Muscle of back (tissue), 11 donors: ENCODE data around the gene NHSL1. TPM values are rescaled to one million over a fixed set of nuclear protein-coding genes. Genes with fewer than 3 reads are reported as not detected.
A peak's percentile ranks its signal among the peaks of the same experiment; 100 is the strongest.

ENCODE experiments used
- DNase-seq, 3 donors: peaks; one replicate each; pipeline versions ENCODE4 v3.0.0 to v3.0.0-alpha.2; 2013
- polyA plus RNA-seq, 10 donors: library from polyadenylated mRNA; unstranded; fragments of 120-200 nt; gene quantifications; one replicate each; pipeline ENCODE4 v1.2.1, GENCODE V29; 2013; ENCODE audit not compliant: insufficient read length in 10 of 10

NHSL1 gene
- polyA plus RNA-seq, 10 donors: 20.1 to 34.1 (median 23.9) TPM

DNA sequence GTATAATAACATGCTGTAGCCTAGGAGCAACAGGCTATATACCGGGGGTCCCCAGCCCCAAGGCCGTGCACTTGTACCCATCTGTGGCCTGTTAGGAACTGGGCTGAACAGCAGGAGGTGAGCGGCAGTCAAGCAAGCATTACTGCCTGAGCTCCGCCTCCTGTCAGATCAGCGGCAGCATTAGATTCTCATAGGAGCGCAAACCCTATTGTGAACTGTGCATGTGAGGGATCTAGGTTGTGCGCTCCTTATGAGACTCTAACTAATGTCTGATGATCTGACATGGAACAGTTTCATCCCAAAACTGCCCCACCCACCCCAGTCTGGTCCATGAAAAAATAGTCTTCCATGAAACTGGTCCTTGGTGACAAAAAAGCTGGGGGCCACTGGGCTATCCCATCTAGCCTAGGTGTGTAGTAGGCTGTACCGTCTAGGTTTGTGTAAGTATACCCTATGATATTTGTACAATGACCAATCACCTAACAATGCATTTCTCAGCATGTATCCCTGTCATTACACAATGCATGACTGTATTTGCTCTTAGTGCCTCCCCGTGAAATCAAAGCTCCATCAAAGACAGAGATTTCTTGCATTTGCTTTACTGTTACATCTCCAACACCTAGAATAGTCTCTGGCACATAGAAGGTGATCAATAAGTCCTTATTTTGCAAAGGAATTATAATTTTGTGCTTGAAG, 30.8 kb downstream of the NHSL1 start:
- DNase-seq: no peak

DNA sequence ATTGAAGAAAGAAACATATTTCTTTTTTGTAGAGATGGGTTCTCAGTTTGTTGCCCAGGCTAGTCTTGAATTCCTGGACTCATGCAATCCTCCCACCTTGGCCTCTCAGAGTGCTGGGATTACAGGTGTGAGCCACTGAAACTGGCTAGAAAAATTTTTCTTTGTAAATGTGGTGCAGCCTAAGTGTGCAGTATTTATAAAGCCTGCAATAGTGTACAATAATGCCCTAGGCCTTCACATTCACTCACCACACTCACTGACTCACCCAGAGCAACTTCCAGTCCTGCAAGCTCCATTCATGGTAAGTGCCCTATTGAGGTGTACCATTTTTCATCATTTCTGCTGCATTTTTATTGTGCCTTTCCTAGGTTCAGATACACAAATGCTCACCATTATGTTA, 31.4 kb downstream of the NHSL1 start:
- no peak for DNase-seq

DNA sequence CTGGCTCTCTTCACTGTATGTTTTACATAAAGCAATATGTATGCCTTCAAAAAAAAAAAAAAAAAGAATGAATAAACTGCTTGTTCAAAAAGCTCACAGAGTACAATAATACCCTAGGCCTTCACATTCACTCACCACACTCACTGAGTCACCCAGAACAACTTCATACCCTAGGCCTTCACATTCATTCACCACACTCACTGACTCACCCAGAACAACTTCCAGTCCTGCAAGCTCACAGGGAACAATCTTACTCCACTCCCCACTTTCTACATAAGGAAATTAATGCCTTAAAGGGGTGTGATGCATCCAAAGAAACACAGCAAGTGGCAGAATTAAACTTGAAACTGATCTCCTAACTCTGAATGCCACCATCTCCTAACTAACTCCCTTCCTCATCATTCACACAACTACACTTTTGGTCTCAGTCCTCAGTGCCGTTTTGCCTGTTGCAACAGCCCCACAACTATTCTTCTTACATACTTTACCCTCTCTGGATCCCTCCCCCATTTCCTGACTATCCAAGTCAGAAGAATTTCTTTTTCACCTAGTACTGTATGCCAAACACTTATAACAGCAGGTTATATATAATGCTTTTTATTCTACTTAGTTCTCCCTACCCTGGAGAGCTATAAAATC, 34.2 kb downstream of the NHSL1 start:
- DNase-seq: peak in 1 of 3 donors; percentile 88

DNA sequence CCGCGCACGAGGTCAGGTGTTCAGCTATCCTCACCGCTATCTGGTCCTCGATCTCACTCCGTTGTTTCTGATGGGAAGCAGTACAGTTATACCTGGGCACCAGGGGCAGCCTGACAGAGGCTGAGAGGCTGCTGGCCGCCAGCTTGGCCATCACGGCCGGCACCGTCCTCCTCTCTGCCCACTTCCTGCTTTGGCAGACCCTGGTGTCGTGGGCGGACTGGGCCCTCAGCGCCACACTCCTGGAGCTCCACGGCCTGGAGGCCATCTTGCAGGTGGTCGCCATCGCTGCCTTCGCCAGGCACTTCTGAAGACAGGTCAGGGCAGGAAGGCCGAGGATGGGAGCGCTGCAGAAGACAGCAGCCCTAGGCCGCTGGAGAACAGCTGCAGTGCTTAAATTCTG, 35.2 kb downstream of the NHSL1 start:
- no peak for DNase-seq

DNA sequence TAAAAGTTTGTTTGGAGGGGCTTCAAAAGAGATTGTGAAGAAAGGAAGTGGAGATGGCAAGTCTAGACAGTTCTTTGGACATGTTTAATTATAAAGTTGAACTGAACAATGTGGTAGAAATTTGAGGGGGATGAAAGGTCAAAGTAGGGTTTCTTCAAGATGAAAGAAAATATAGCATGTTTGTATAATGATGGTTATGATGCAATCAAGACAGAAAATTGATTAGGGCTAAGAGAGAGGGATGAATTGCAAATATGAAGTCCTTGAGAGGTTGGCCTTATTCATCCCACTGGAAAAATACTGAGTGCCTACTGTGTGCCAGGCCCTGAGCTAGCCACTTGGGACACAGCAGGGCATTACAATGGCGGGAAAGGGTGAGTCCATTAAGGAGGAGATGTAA, 37.6 kb downstream of the NHSL1 start:
- DNase-seq: no peak

DNA sequence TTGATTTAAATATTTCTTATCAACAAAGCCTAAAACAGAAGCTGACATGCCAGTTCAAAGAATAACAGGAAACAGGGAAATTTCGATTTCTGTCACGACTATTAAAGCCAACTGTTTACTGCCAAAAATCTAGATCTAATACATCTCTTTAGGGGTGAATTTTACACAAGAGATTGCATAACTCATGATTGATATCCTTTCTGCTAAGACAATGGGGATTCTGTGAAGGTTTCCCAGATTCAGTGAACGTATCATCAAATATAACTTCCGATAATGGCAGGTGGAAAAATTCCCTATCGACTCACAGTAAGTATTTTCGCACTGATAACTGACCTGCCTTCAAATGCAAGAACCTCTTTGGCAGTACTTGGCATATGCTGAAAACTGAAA, 42.9 kb downstream of the NHSL1 start:
- DNase-seq: no peak

DNA sequence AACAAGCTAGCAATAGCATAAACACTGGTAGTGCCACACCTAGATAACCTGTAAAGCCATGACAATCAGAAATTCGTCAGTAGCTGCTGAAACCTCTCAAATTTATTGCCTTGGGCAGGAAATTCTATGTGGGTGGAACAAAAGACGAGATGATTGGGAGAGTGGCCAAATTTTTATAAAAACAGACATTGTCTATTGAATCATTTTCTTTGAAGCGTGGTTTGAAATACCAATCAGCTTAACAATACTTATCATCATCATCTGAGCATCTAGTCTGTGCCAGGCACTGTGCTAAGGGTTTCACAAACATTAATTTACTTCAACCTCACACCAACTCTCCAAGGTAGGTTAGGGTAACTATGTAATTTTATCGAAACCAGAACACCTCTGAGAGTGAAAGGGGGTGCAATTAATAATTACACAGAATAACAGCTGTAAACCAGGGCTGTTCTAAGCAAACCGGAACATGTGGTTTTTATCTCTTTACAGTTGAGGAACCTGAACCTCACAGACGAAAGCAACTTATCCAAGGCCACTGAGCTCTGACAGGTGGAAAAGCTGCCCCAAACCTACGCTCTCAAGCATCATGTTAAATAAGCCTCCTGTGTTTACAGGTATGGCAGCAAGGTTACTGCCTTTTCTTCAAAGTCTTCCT, 43.4 kb downstream of the NHSL1 start:
- DNase-seq: no peak

DNA sequence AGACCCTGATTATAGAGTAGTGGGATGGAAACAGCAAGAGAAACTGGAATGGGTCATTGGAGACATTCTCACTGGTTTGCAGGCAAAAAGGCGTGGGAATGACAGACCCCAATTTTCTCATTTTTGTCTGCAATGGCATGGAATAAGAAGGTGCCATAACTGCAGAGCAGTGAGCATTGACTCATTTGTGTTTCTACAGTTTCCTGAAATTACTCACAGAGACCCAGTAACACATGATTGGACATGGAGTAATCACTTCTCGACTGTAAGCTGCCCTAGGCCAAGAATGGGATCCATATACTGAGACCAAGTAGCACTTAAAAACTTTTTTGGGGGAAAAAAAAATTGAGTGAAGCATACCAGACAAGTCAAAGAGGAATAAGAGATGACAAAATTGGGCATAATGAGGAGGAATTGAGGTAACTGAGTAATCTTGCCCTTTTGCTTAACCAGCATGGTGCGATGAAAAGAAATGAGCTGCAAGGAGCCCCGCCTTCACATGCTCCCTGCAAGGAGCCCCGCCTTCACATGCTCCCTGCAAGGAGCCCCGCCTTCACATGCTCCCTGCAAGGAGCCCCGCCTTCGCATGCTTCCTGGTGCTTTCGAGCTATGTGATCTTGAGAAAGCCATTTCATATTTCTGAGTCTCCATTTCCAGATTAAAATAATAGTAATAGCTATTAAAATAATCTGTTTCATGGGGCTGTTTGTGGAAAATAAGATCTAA, 44.1 kb downstream of the NHSL1 start:
- DNase-seq: no peak

DNA sequence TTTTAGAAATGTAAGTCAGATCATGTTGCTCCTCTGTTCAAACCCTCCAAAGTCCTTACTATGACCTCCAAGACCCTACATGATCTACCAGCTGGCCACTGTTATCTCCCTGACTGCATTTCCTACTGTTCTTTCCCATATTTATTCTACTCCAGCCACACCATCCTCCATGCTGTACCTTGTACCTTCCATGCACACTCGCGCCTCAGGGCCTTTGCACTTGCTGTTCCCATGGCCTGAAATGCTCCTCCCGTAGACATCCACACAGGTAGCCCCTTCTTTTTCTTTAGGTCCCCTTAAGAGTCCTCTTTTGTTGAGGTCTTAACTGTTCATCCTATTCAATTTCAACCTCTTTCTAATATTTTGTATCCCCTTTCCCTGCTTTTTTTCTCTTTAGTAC, 48.3 kb downstream of the NHSL1 start:
- DNase-seq: no peak

DNA sequence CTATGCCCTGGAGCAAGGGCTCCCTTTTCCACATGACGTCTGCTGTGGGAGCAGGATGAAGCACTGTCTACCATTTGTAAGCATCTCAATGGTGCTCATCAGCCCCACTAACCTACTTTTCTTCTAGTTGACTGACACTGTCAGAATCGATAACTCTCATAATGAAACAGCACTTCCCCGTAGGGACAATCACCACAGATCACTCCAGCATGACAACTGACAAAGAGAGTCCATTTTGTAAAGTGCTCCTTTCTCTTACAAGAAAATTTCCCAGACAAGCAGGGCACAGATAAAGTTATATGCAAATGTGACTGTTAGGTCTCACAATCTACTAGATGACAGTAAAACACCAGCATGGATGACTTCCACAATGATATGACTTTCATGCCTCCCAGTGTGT, 48.8 kb downstream of the NHSL1 start:
- no peak for DNase-seq

DNA sequence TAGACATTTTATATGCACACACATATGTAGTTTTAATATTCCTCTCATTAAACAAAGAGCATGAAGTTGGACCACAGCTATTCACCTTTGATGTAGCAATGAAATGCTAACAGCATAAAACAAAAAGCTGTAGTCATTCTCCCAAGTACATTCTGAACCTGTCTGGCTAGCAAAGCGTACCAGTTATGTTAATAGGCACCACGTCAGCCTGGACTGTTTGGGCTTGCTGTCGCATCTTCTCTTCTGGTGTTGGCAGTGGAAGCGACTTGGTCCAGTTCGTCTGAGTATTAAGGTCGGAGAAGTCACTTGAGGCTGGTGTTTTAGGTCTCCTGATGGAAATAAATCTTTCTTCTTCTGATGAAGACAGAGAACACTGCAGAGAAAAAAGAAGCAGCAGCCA, 52.5 kb downstream of the NHSL1 start:
- no peak for DNase-seq

DNA sequence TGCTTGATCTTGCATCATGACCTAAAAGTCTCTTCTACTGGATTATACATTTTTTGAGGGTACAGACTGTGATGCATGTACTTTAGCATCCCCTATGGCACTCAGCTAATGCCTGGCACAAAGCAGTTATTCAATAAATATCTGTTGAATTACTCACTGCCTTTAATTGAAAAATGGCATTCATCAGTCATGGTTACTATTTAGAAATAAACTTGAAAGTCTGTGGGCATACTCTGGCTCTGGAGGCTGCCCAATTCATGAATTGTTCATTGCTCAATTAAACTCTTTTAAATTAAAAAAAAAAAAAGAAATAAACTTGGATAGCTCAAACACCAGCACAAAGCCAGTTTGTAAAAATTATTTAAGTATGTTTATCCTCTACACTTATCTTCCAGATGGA, 55.3 kb downstream of the NHSL1 start:
- DNase-seq: no peak

DNA sequence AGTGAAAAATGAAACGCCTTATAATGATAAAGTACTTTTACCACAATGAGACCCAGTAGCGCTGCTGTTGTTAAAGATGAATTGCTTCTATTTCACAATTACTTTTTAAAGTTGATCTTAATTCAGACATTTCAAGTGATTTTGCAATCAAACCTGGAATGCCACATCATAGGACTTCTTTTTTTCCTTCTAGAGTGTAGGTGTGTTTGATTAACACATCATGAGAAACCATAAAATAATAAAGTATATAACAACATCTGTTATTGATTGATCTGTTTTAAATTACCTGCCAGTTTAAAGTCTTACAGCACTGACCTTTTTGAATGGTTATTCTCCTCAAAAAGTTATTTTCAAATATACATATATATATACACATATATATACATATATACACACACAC, 56.6 kb downstream of the NHSL1 start:
- no peak for DNase-seq

DNA sequence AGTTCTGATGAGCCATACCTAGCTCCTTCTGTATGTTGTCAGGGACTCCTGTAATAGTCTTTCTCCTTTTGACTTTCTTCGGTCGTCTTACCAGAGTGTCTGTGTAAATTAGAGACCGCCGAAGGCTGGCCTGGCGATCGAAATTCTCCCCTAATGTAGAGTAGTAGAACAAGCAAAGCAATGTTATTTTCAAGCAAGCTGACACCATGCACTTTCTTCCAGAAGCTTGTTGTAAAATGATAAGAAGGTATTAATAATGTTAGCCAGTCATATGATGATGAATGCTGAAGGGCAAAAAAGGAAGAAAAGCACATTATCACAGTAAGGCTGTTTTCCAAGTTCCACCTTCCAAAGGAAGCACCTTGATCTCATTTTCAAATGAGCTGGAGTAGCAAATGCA, 57.3 kb downstream of the NHSL1 start:
- DNase-seq: no peak

DNA sequence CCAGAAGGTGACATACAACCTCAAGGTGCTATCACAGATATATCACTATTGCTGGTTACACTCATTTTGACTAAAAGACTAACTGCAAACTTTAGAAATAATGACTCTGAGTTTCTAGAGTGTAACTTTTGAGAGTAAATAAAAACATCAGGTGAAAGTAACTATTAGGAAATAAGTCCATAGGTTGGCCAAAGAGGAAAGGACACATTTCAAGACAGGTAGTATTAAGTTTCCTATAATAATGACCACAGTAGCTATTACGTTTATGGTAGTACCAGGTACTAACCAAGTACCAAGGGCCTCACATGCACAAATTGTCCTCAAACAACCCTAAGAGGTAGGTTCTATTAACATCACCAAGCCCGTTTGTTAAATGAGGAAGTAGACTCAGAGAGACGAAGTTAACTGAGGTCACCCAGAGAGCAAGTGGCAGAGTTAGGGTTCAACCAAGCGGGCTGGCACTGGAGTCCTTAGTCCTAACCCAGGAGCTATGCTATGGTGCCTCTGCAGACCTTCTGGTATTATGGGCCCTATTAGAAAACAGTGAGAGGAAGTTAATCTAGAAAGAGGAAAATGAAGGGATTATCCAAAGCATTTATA, 58.4 kb downstream of the NHSL1 start:
- no peak for DNase-seq

DNA sequence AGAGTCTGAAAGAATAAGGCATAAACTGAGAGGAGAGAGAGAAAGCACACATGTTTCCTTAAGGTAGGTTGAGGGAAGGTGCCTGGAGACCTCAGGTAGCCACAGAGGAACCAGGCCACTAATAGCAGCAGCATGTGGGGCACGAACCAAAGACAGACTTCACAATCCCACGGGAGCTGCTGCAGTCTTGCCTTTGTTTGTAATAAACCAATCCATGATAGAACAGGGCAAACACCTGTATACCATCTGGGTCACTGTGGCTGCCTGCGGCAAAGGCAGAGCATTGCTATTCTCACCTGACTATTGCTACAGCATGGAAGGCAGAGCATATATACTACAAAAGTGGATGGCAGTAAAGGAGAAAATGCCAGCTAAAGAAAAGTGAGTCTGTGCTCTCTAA, 59.0 kb downstream of the NHSL1 start:
- DNase-seq: no peak

DNA sequence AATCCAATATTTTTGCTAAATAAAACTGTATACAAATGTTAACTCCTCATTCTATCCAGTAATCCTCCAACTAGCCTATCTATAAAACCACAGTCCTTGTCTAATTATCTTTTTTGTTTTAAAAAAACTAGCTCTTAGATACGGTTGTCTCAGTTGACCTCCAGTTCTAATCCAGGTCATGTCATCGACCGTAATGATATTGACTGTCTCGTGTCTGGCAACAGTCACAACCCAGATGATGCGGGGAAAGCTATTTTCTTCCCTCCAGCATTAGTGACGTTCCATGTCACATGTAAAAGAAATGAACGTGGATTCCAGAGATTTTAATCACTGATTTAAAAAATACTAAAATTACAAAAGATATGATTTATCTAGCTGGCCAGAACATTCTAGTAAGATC, 59.7 kb downstream of the NHSL1 start:
- no peak for DNase-seq

DNA sequence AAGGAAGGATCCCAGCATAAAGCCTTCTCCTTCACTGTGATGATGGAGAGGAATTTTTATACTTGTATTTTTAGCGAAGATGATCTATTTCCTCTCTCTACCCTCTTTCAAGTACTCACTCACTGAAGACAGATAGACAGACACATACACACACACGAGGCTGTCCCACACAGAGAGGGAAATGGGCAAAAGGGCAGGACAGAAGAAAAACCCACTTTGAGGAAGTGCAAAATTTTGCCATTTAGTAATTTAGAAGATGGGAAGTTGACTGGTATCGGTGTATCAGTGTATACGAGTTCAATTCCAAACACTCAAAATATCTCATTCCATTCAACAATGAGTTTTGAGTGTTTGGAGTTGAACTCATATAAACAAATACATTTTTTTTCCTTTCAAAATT, 64.4 kb downstream of the NHSL1 start:
- no peak for DNase-seq

DNA sequence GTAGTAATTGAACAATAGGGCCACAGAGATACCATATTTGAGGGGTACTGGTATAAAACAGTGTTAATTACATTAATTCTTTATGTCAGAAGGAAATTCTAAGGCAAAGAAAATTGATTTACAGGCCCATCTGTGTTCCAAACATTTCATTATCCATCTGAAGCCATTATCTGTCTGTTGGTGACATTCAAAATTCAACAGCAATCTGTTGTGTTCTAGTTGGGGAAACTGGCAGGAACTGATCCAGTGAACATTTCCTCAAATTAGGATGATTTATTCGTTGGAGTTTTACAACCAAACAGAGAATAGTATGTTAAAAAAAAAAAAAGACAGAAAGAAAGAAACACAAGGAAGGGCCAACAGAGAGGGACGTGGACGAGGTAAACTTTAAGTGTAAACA, 65.2 kb downstream of the NHSL1 start:
- no peak for DNase-seq

DNA sequence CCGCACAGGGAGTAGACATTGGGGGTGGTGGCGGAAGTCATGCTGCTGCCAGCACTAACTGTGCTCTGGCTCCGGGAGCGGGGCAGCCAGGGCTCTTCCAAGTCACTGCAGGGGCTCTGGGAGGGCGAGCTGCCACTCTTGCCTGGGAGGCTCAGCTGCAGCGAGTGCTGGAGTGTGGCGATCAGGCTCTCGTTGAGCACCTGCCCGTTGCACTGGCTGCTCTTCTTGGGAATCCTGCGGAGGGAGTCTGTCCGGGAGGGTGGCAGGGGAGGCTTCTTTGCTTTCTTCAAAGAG, 67.3 kb downstream of the NHSL1 start:
- DNase-seq: no peak

DNA sequence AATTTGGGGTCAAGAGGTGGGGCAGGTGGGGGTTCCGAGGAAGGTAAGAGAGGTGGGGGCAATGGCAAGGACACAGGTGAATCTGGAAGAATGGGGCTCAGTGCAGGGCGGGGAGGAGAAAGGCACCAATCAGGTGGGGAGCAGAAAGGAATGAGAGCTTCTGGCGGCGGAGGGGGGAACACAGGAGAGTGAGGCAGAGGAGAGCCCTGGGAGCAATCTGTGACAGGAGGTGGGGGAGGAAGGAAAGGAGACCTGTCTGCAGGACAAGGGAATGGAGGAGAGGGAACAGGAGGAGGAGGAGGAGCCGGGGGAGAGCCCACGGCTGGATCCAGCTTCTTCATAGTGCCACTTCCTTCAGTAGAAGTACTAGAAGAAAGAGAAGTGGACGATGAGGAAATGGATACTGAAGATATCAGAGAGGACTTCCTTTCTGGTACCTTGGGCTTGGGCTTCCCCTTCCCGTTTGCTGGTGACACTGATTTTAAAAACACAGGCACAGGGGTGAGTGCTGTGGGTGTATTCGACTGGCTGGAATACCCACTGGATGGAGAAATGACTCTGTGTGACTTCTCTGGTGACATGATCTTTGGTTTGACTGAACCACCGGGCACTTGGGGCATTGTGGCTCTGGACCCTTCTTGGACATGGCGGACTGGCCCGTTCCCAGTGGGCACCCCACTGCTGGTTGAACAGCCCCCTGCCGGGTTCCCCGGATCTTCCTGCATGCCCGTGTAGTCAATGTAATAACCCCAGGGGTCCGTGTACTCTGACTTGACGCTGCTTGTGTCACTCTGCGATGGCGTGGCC, 67.8 kb downstream of the NHSL1 start:
- DNase-seq: no peak
